ENCODE results near the gene KCNH3. TPM values are rescaled to one million over a fixed set of nuclear protein-coding genes. Genes with fewer than 3 reads are reported as not detected.
A peak's percentile ranks its signal among the peaks of the same experiment; 100 is the strongest.

KCNH3 gene
- polyA plus RNA-seq, 1 donor = 2.2 TPM

GRCh38 chr12:49545815-49546214 lies 7.0 kb downstream of the KCNH3 start:
- Histone ChIP-seq H3K4me1 (ENCODE audit: control insufficient read depth, insufficient read depth, low read length) (peaks cover 36% of the 10 kb centered on the region), H3K36me3 (ENCODE audit: control insufficient read depth, insufficient read depth, low read length) (no peaks in the 10 kb centered on the region), H3K27me3 (ENCODE audit: control insufficient read depth, insufficient read depth, low read length) (peaks cover 52% of the 10 kb centered on the region), H3K9me3 (ENCODE audit: control insufficient read depth, low read depth, low read length) (peaks cover 3% of the 10 kb centered on the region), H3K27ac (ENCODE audit: low read length) (no peak overlapping the region), H3K4me3 (ENCODE audit: low read length) (no peak overlapping the region)
- DNase-seq = no peak
- WGBS (ENCODE audit: insufficient coverage, low lambda C conversion rate) = no CpG with 5 or more reads among the region's 4 CpGs

GRCh38 chr12:49546481-49546880 lies 7.7 kb downstream of the KCNH3 start:
- Histone ChIP-seq H3K9me3 (ENCODE audit: control insufficient read depth, low read depth, low read length) (peaks cover 3% of the 10 kb centered on the region), H3K4me3 (ENCODE audit: low read length) (no peak overlapping the region), H3K27ac (ENCODE audit: low read length) (no peak overlapping the region), H3K27me3 (ENCODE audit: control insufficient read depth, insufficient read depth, low read length) (peaks cover 46% of the 10 kb centered on the region), H3K36me3 (ENCODE audit: control insufficient read depth, insufficient read depth, low read length) (no peaks in the 10 kb centered on the region), H3K4me1 (ENCODE audit: control insufficient read depth, insufficient read depth, low read length) (peaks cover 42% of the 10 kb centered on the region)
- WGBS (ENCODE audit: insufficient coverage, low lambda C conversion rate) = no CpG with 5 or more reads among the region's 3 CpGs
- DNase-seq = no peak

GRCh38 chr12:49547090-49547690 lies 8.4 kb downstream of the KCNH3 start:
- Histone ChIP-seq H3K4me1 (ENCODE audit: control insufficient read depth, insufficient read depth, low read length) (peaks cover 43% of the 10 kb centered on the region), H3K36me3 (ENCODE audit: control insufficient read depth, insufficient read depth, low read length) (no peaks in the 10 kb centered on the region), H3K27ac (ENCODE audit: low read length) (no peak overlapping the region), H3K4me3 (ENCODE audit: low read length) (no peak overlapping the region), H3K9me3 (ENCODE audit: control insufficient read depth, low read depth, low read length) (peaks cover 3% of the 10 kb centered on the region), H3K27me3 (ENCODE audit: control insufficient read depth, insufficient read depth, low read length) (peaks cover 46% of the 10 kb centered on the region)
- DNase-seq = no peak
- no CpG with 5 or more reads among the region's 7 CpGs for WGBS (ENCODE audit: insufficient coverage, low lambda C conversion rate)

GRCh38 chr12:49548481-49548821 lies 9.6 kb downstream of the KCNH3 start:
- Histone ChIP-seq H3K27ac (ENCODE audit: low read length) (no peak overlapping the region), H3K27me3 (ENCODE audit: control insufficient read depth, insufficient read depth, low read length) (peaks cover 37% of the 10 kb centered on the region), H3K36me3 (ENCODE audit: control insufficient read depth, insufficient read depth, low read length) (no peaks in the 10 kb centered on the region), H3K4me1 (ENCODE audit: control insufficient read depth, insufficient read depth, low read length) (peaks cover 37% of the 10 kb centered on the region), H3K4me3 (ENCODE audit: low read length) (peak overlapping the region; percentile 33), H3K9me3 (ENCODE audit: control insufficient read depth, low read depth, low read length) (no peaks in the 10 kb centered on the region)
- WGBS (ENCODE audit: insufficient coverage, low lambda C conversion rate) = no CpG with 5 or more reads among the region's 8 CpGs
- DNase-seq = no peak

- no CpG with 5 or more reads among the region's 70 CpGs for WGBS (ENCODE audit: insufficient coverage, low lambda C conversion rate)
- Histone ChIP-seq H3K36me3 (ENCODE audit: control insufficient read depth, insufficient read depth, low read length) (no peaks in the 10 kb centered on the region), H3K4me3 (ENCODE audit: low read length) (peak overlapping the region; percentile 33), H3K27me3 (ENCODE audit: control insufficient read depth, insufficient read depth, low read length) (peaks cover 32% of the 10 kb centered on the region), H3K9me3 (ENCODE audit: control insufficient read depth, low read depth, low read length) (no peaks in the 10 kb centered on the region), H3K27ac (ENCODE audit: low read length) (no peak overlapping the region), H3K4me1 (ENCODE audit: control insufficient read depth, insufficient read depth, low read length) (peaks cover 32% of the 10 kb centered on the region)
- no peak for DNase-seq
These were observed 10.2 kb downstream of the KCNH3 start for GRCh38 chr12:49548822-49549648.

- Histone ChIP-seq H3K9me3 (ENCODE audit: control insufficient read depth, low read depth, low read length) (no peaks in the 10 kb centered on the region), H3K27me3 (ENCODE audit: control insufficient read depth, insufficient read depth, low read length) (peaks cover 22% of the 10 kb centered on the region), H3K4me3 (ENCODE audit: low read length) (peak overlapping the region; percentile 33), H3K36me3 (ENCODE audit: control insufficient read depth, insufficient read depth, low read length) (no peaks in the 10 kb centered on the region), H3K4me1 (ENCODE audit: control insufficient read depth, insufficient read depth, low read length) (peaks cover 32% of the 10 kb centered on the region), H3K27ac (ENCODE audit: low read length) (peak overlapping the region; percentile 15)
- no CpG with 5 or more reads among the region's 28 CpGs for WGBS (ENCODE audit: insufficient coverage, low lambda C conversion rate)
- DNase-seq = peak in 1 of 2 donors; percentile 59
These were observed 11.2 kb downstream of the KCNH3 start for GRCh38 chr12:49549735-49550692.

GRCh38 chr12:49550693-49551252 lies 11.9 kb downstream of the KCNH3 start:
- peaks cover 32% of the 10 kb centered on the region for H3K4me1 ChIP-seq (ENCODE audit: control insufficient read depth, insufficient read depth, low read length)
- no peaks in the 10 kb centered on the region for H3K36me3 ChIP-seq (ENCODE audit: control insufficient read depth, insufficient read depth, low read length)
- no peak overlapping the region for H3K4me3 ChIP-seq (ENCODE audit: low read length)
- H3K27me3 ChIP-seq (ENCODE audit: control insufficient read depth, insufficient read depth, low read length) = peaks cover 18% of the 10 kb centered on the region
- no CpG with 5 or more reads among the region's 6 CpGs for WGBS (ENCODE audit: insufficient coverage, low lambda C conversion rate)
- DNase-seq = peak in 1 of 2 donors; percentile 60
- H3K27ac ChIP-seq (ENCODE audit: low read length) = peak overlapping the region; percentile 15
- no peaks in the 10 kb centered on the region for H3K9me3 ChIP-seq (ENCODE audit: control insufficient read depth, low read depth, low read length)

- H3K4me1 ChIP-seq (ENCODE audit: control insufficient read depth, insufficient read depth, low read length) = peaks cover 32% of the 10 kb centered on the region
- no CpG with 5 or more reads among the region's 7 CpGs for WGBS (ENCODE audit: insufficient coverage, low lambda C conversion rate)
- H3K27me3 ChIP-seq (ENCODE audit: control insufficient read depth, insufficient read depth, low read length) = peaks cover 10% of the 10 kb centered on the region
- peaks cover 11% of the 10 kb centered on the region for H3K36me3 ChIP-seq (ENCODE audit: control insufficient read depth, insufficient read depth, low read length)
- no peak for DNase-seq
- H3K9me3 ChIP-seq (ENCODE audit: control insufficient read depth, low read depth, low read length) = no peaks in the 10 kb centered on the region
- H3K4me3 ChIP-seq (ENCODE audit: low read length) = no peak overlapping the region
- H3K27ac ChIP-seq (ENCODE audit: low read length) = no peak overlapping the region
These were observed 13.2 kb downstream of the KCNH3 start for GRCh38 chr12:49552014-49552413.

GRCh38 chr12:49552425-49552824 lies 13.6 kb downstream of the KCNH3 start:
- no peak overlapping the region for H3K27ac ChIP-seq (ENCODE audit: low read length)
- peaks cover 15% of the 10 kb centered on the region for H3K36me3 ChIP-seq (ENCODE audit: control insufficient read depth, insufficient read depth, low read length)
- peaks cover 32% of the 10 kb centered on the region for H3K4me1 ChIP-seq (ENCODE audit: control insufficient read depth, insufficient read depth, low read length)
- H3K4me3 ChIP-seq (ENCODE audit: low read length) = no peak overlapping the region
- H3K27me3 ChIP-seq (ENCODE audit: control insufficient read depth, insufficient read depth, low read length) = peaks cover 10% of the 10 kb centered on the region
- no CpG with 5 or more reads among the region's 9 CpGs for WGBS (ENCODE audit: insufficient coverage, low lambda C conversion rate)
- DNase-seq = no peak
- no peaks in the 10 kb centered on the region for H3K9me3 ChIP-seq (ENCODE audit: control insufficient read depth, low read depth, low read length)

GRCh38 chr12:49552899-49553298 lies 14.1 kb downstream of the KCNH3 start:
- no peaks in the 10 kb centered on the region for H3K9me3 ChIP-seq (ENCODE audit: control insufficient read depth, low read depth, low read length)
- WGBS (ENCODE audit: insufficient coverage, low lambda C conversion rate) = no CpG with 5 or more reads among the region's 8 CpGs
- H3K4me1 ChIP-seq (ENCODE audit: control insufficient read depth, insufficient read depth, low read length) = peaks cover 32% of the 10 kb centered on the region
- peaks cover 10% of the 10 kb centered on the region for H3K27me3 ChIP-seq (ENCODE audit: control insufficient read depth, insufficient read depth, low read length)
- no peak overlapping the region for H3K27ac ChIP-seq (ENCODE audit: low read length)
- no peak overlapping the region for H3K4me3 ChIP-seq (ENCODE audit: low read length)
- peaks cover 20% of the 10 kb centered on the region for H3K36me3 ChIP-seq (ENCODE audit: control insufficient read depth, insufficient read depth, low read length)
- DNase-seq = no peak
